GM18505 (cell line): ENCODE data around the gene ZNF143.
"Not testable (repeated sequence)": the region's sequence is repeated elsewhere in the genome, so short reads cannot be mapped to it uniquely, and the experiment has no call there.

Experiments used
- ATAC-seq: cut with Tn5 transposase; IDR thresholded peaks from one replicate; pipeline ENCODE4 v1.9.1; 2021; ENCODE audit not compliant: unreplicated experiment
- POLR2A ChIP-seq: IDR thresholded peaks from 4 replicates; pipeline ENCODE4 v1.6.1; 2011; ENCODE audit warnings: borderline replicate concordance; ENCODE audit not compliant: insufficient read depth, insufficient read length; ENCODE audit errors: extremely low read depth

ZNF143 gene

DNA sequence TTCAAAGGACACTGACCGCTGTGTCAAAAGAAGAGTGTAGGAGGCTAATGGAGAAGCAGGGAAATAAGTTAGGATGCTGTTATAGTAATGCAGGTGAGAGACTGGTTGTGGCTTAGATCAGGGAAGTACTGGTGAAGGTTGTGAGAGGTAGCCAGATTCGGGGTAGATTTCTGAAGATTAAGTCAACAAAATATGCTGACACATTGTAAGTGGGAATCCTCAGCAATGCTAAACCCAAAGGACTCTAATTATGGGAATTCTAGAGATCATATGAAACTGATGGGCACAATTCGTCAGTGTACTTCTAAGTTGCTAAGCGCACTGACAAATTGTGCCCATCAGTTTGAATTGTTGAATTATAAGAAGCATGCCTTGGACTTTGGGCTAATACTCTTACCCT lies 10.0 kb downstream of the ZNF143 start:
- no peak for ATAC-seq
- TF ChIP-seq POLR2A, result no peak

DNA sequence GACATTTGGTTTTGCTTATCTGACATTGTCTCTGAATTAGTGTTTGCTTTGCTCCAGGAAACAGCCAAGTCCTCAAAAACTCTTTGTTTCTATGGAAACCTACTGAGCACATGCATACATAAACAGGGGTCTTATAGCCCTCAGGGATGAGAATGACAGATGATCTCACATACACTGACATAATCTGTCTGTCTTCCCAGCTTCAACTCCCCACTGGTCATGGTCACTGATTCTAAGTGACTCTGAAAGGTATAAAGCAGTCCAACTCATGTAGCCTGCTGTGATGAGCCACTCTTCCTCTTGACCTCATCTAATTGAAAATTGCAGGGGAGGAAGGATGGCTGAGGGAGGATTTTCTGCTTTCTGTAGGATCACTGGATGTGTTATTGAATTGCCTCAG lies 12.6 kb downstream of the ZNF143 start:
- ATAC-seq, result no peak
- no peak for TF ChIP-seq POLR2A

DNA sequence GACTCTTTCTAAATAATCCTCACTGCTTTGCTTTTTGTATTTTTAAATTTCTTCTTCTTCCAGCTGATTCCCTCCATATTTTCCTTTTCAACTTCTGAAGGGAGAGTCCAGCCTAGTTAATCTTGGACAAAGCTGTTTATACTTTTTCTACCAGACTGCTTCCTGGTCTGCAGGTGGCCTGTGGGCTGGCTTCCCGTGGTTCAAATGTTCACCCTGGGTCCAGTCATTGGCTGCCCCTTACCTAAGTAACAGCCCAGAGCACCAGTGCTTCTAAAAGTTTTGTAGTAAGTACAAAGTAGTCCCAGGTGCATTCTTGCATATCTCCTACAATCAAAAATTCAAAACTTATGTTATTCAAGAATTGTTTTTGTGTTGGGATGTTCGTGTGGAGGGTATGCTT lies 19.1 kb downstream of the ZNF143 start:
- TF ChIP-seq POLR2A, result no peak
- ATAC-seq, result no peak

DNA sequence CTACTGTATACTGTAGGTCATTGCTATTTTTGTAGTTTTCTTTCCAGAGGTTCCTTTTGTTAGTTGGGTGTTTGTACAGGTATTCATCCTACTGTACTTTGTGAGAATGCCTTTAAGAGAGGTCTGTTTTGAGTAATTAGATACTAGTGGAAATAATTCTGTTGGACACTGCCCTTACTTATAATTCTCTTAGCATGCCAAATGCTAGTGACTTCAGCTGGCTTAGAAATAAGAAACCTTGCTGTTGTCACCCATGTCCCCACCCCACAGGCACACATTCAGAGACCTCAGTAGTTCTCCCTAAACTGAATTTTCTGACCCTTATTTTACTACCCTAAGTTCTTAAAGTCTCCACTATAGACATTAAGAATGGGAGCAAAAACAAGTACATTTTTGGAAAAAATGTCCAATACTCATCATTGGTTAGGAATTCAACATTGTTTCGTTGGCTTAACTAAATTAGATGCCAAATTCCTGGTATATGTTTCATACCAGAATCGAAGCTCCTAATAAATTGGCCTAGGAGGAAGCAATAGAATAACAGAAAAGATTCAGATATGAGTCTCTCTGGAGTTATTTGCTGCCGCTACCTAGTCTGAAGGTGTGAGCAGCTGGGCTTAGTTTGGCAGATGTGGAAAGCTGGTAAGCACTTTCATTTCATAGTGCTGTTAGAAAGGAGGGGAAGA lies 28.4 kb downstream of the ZNF143 start:
- no peak for ATAC-seq
- no peak for TF ChIP-seq POLR2A

DNA sequence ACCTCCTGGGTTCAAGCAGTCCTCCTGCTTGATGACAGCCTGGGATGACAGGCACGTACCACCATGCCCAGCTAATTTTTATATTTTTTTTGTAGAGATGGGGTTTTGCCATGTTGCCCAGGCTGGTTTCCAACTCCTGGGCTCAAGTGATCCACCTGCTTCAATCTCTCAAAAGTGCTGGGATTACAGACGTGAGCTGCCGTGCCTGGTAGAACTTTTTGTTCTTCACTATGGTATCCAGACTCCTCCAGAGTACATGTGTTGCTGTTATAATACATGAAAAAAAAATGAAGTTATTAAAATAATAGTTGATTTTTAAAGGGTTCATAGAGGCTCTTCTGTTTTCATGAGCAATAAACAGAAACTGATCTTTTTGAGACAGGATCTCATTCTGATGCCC lies 29.6 kb downstream of the ZNF143 start:
- TF ChIP-seq POLR2A, result no peak
- no peak for ATAC-seq

DNA sequence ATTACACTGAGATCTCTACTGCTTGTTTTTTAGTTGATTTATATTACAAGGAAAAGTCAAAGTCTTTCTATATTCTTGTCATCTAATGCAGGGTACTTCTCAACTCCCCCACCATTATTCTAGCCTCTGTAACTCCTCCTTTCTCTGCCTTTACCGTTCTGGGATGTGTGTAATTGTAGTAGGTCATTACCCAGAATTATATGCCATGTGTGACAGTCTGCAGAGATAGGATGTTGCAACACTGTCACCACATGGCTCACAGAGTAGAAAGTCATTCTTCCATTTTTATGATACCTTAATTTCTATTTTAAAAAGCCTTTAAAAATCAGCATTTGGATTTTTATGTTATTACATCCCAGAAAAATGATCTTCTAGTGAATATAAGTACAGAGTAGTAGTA lies 32.7 kb downstream of the ZNF143 start:
- TF ChIP-seq POLR2A, result no peak
- ATAC-seq, result no peak

DNA sequence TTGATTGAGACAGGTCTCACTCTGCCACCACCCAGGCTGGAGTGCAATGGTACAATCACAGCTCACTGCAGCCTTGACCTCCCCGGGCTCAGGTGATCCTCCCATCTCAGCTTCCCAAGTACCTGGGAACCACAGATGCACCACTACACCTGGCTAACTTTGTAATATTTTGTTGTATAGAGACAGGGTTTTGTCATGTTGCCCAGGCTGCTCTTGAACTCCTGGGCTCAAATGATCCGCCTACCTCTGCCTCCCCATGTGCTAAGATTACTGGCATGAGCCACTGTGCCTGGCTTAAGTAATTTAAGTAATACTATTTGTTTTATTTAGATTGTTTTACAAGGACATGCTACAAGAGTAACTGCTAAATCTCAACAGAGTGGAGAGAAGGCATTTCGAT lies 33.5 kb downstream of the ZNF143 start:
- TF ChIP-seq POLR2A, result no peak
- ATAC-seq, result no peak

DNA sequence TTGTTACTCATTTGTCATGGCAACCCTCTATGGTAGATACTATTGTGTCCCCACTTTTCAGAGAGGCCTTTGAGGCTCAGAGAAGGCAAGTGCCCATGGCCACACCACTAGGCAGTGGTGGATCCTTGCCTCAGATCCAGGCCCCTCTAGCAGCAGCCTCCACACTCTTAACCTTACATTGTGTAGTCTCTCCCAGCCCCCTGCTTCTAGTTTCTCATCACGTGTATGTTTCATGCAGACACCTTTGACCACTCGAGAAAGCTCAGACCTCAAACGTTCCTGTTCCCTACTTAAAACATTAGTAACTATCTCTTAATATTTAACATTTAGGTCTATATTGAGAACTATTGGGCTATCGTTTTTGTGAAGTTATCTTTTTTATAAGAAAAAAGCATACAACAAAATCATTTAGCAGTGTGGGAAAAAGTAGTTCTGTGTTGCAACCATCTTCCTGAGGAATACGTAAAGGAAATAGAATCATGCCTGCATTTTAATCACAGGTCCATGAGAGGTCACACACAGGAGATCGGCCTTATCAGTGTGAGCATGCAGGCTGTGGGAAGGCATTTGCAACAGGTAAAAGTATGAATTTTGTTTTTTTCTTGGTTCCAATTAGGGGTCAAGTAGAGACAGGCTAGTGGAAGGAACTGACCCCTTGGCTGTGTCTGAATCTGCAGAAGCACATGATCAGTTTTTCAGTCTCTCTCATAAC lies 35.1 kb downstream of the ZNF143 start:
- no peak for TF ChIP-seq POLR2A

DNA sequence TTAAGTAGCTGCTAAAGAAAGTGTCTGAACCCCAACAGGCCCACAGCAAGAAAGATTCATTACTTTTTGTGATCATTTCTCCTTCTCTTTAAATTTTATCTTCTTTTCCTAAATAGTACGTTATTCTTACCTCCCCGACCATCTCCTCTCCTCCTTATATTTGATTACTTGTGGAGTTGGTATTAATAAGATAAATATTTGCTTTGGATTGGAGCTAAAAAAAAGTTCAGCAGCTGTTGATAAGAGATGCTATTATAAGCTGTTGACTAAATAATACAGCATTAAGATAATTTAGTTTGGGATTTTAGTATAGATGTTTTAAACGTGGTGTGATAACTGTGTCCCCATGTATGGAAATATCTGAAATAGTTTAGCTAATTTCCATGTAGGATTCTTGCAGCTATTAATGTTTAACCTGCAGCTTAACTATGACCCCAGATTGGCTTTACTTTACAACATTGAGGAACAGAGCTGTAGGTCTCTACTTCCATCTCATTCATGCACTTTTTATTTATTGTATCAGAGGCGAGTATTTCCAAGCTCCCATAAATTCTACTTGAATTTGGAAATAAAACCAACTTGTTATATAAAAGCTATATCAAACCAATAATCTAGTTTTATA lies 37.8 kb downstream of the ZNF143 start:
- no peak for ATAC-seq
- TF ChIP-seq POLR2A, result no peak

More for the DNA sequence above, 35.1 kb downstream of the ZNF143 start:
- no peak for ATAC-seq

DNA sequence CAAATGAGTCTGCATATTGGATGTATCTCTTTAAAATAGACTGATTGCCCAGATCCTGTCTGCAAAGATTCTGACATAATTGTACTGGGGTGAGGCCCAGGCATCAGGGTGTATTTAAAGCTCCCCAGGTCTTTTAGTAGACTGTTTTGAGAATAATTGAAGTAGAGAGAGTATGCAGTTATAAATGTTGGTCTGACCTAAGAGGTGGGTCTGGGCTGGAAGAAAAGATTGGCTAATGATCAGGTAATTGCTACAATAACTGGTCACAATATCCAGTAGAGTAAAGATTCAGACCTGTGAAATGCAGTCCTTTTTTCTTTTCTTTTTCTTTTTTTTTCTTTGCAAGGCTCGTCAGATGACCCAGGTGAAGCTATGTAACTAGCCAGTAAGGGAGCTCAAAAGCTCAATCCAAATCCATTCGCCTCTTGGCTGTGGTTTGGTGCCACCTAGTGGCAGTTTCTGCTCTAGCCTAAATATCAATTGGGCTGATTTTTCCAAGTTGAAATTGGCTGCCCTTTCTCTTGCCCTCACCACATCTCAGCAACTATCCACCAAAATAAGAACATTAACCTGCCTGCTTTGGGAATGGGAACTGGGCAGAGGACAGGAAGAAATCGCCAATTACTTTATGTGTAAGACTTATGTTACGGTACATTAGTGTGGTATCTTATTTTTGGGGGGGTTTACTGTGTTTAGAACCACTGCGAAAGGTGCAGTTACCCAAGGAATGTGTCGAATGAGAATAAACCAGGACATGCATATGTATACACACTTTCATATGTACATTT lies 45.9 kb downstream of the ZNF143 start:
- no peak for TF ChIP-seq POLR2A
- ATAC-seq, result no peak

DNA sequence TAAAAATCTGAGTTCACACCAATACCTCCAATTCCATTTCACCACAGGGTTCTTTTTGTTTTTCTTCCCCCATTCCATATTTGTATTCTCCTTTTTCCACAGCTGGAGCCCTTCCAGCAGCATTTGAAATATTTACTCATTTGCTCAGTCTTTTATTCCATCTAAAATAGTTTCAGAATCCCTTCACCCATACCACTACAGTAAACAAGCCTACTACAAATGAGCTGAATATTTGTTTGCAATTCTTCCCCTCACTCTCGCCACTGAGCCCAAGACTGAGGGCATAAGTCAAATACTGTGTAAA lies 46.4 kb downstream of the ZNF143 start:
- no peak for ATAC-seq
- TF ChIP-seq POLR2A, result no peak

DNA sequence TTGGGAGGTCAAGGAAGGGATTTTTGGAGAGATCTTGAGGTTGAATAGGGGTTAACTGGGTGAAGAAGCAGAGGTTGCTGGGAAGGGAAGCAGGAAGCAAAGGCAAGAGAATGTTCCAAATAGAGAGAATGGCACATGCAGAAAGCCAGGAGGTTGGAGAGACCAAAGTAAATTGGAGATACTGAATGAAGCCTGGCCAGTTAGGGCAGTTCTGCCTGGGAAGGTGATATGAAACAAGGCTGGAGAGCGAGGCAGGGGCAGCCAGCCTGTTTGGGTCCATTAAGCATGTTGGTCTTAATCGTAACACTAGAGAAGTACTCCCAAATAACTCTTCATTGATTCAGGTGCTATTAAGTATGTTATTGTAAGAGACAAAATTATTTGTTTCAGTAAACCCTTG lies 48.2 kb downstream of the ZNF143 start:
- no peak for ATAC-seq
- no peak for TF ChIP-seq POLR2A

DNA sequence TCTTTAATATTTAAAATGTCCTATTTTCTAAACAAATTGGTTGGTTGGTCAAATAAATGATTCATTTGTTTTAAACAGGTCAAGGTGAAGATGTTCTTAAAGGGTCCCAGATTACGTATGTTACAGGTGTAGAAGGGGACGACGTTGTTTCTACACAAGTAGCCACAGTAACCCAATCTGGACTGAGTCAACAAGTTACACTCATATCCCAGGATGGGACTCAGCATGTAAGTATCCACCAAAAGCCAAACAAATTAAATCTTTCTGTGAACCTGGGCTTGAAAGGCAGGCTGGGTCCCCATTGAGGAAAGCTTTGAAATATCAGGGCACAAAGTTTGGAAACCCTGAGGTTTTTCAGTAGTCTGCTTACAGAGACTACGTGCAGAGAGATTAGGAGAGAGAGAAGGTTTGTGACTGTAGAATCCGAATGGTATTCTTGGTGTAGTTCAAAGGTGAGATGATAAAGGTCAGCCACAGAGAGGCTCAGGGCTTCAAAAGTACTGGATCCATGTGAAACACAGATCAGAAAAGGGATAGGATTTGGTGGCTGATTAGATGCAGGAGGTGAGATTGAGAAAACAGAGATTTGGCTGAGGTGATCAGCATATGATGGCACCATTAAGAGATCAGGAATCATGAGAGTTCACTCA lies 51.7 kb downstream of the ZNF143 start:
- TF ChIP-seq POLR2A, result no peak

DNA sequence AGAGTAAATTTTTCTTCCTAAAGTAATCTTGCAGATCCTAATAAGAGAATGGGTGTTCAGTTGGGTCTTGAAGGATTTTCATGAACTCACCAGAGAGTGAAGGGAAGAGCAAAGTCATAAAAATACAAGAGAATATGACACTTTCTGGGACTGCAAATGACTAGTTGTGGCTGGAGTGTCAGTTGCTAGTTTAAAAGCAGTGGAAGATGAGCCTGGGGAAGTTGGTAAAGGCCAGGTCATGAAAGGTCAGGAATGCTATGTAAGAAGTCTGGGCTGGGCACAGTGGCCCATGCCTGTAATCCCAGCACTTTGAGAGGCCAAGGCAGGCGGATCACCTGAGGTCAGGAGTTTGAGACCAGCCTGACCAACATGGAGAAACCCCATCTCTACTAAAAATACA lies 53.8 kb downstream of the ZNF143 start:
- not testable (repeated sequence) for ATAC-seq

More for the DNA sequence above, 51.7 kb downstream of the ZNF143 start:
- ATAC-seq, result no peak
